Lower leg skin (tissue), 4 donors: Measurements from ENCODE around the gene TXNDC9. TPM values are rescaled to one million over a fixed set of nuclear protein-coding genes. Genes with fewer than 3 reads are reported as not detected.
"Not testable (repeated sequence)": the region's sequence is repeated elsewhere in the genome, so short reads cannot be mapped to it uniquely, and the experiment has no call there.

Source experiments
- DNase-seq, 2 donors: peaks; one replicate each; pipeline ENCODE4 v3.0.0-alpha.2; 2019; ENCODE audit warnings: low spot score in 2 of 2
- H3K4me3 ChIP-seq: fragments of 200-600 bp; sonication (generic); 2 replicates; pipeline ENCODE4 v1.5.1; 2017; ENCODE audit warnings: mild to moderate bottlenecking, low read depth; ENCODE audit not compliant: poor library complexity, severe bottlenecking
- CTCF ChIP-seq, 3 donors: fragments of 450-650 bp; IDR thresholded peaks; one replicate each; pipeline ENCODE4 v1.5.1; 2016; ENCODE audit warnings: antibody characterized with exemption in 3 of 3, mild to moderate bottlenecking in 3 of 3, moderate library complexity in 2 of 3
- POLR2A ChIP-seq, 2 donors: fragments of 450-650 bp; IDR thresholded peaks; one replicate each; pipeline ENCODE4 v1.6.1; 2016 to 2017; ENCODE audit warnings: antibody characterized with exemption in 2 of 2, mild to moderate bottlenecking in 1 of 2, moderate library complexity in 1 of 2
- WGBS, 2 donors: methylation state at CpG; one replicate each; pipeline ENCODE4 v1.1.5; 2018; 5-methylcytosine and 5-hydroxymethylcytosine counted together
- intact Hi-C: fragments of 100-400 bp; cut with DNase I; formaldehyde crosslinking; loops from one replicate; pipeline ENCODE4 v1.15.0; 2023; ENCODE audit warnings: low total_unique reads
- total RNA-seq, 4 donors: library from RNA; depleted of rRNA; stranded (reverse); fragments of >200 nt; gene quantifications; one replicate each; pipeline ENCODE4 v1.1.0, GENCODE V29; 2016

TXNDC9 gene
- total RNA-seq, 4 donors from 2014 or later, result 22.8 to 36.5 (median 33.1) TPM

GRCh38 chr2:99299580-99299979, 36.6 kb downstream of the TXNDC9 start:
- 94% methylated on average over 7 of the region's 7 CpGs for WGBS, 2 donors
- no peak for DNase-seq
- no peak for TF ChIP-seq CTCF (IDR thresholded peaks at IDR 0.05)
- TF ChIP-seq POLR2A (IDR thresholded peaks at IDR 0.05), result no peak
- intact Hi-C loops, result no loop called here
- no peak overlapping the region for H3K4me3 ChIP-seq

- 76 to 84% methylated on average over 2 of the region's 2 CpGs for WGBS, 2 donors
- no peak overlapping the region for H3K4me3 ChIP-seq
- no peak for TF ChIP-seq POLR2A (IDR thresholded peaks at IDR 0.05)
- no peak for TF ChIP-seq CTCF (IDR thresholded peaks at IDR 0.05)
- intact Hi-C loops, result no loop called here
- DNase-seq, result no peak
These were observed 38.1 kb downstream of the TXNDC9 start for GRCh38 chr2:99297994-99298393.

GRCh38 chr2:99285526-99285925, 50.6 kb downstream of the TXNDC9 start:
- H3K4me3 ChIP-seq, result no peak overlapping the region
- DNase-seq, result no peak
- WGBS, 2 donors, result 75 to 80% methylated on average over 7 of the region's 7 CpGs
- TF ChIP-seq CTCF (IDR thresholded peaks at IDR 0.05) (no peak), POLR2A (IDR thresholded peaks at IDR 0.05) (no peak)
- intact Hi-C loops, result no loop called here

- intact Hi-C loops, result no loop called here
These were observed 56.0 kb downstream of the TXNDC9 start for GRCh38 chr2:99279969-99280695.

GRCh38 chr2:99278793-99279291, 57.3 kb downstream of the TXNDC9 start:
- WGBS, 2 donors, result 83 to 84% methylated on average over 2 of the region's 2 CpGs
- intact Hi-C loops, result no loop called here

More at GRCh38 chr2:99279969-99280695, 56.0 kb downstream of the TXNDC9 start:
- TF ChIP-seq CTCF (IDR thresholded peaks at IDR 0.05), result no peak
- TF ChIP-seq POLR2A (IDR thresholded peaks at IDR 0.05), result no peak
- no peak for DNase-seq
- H3K4me3 ChIP-seq, result no peak overlapping the region

GRCh38 chr2:99278195-99278765, 57.9 kb downstream of the TXNDC9 start:
- DNase-seq, H3K4me3 ChIP-seq, intact Hi-C loops: not testable (repeated sequence)
- 89 to 92% methylated on average over 5 of the region's 5 CpGs for WGBS, 2 donors

More at GRCh38 chr2:99278793-99279291, 57.3 kb downstream of the TXNDC9 start:
- no peak overlapping the region for H3K4me3 ChIP-seq
- no peak for TF ChIP-seq POLR2A (IDR thresholded peaks at IDR 0.05)
- TF ChIP-seq CTCF (IDR thresholded peaks at IDR 0.05), result no peak
- DNase-seq, result no peak
